GM18520 (cell line): ENCODE results near the gene PLAC8L1.
A peak's percentile ranks its signal among the peaks of the same experiment; 100 is the strongest.

ENCODE experiments used
- ATAC-seq: cut with Tn5 transposase; IDR thresholded peaks from one replicate; pipeline ENCODE4 v1.9.1; 2021; ENCODE audit not compliant: unreplicated experiment

Gene PLAC8L1

GRCh38 chr5:146047396-146047795 lies 58.0 kb downstream of the PLAC8L1 start:
- ATAC-seq = no peak

GRCh38 chr5:146043722-146044121 lies 61.7 kb downstream of the PLAC8L1 start:
- no peak for ATAC-seq

GRCh38 chr5:146042628-146043279 lies 62.6 kb downstream of the PLAC8L1 start:
- no peak for ATAC-seq

GRCh38 chr5:146041180-146041789 lies 64.1 kb downstream of the PLAC8L1 start:
- ATAC-seq = peak; percentile 54

GRCh38 chr5:146040527-146040926 lies 64.8 kb downstream of the PLAC8L1 start:
- ATAC-seq = no peak

GRCh38 chr5:146039420-146039819 lies 66.0 kb downstream of the PLAC8L1 start:
- ATAC-seq = no peak

- ATAC-seq = no peak
Measured at GRCh38 chr5:146034605-146035004, 70.8 kb downstream of the PLAC8L1 start.
